ENCODE measurements around the gene ARMC8. TPM values are rescaled to one million over a fixed set of nuclear protein-coding genes. Genes with fewer than 3 reads are reported as not detected.

Gene ARMC8
- total and polyA plus RNA-seq, 2 of the 8 experiments (the other 6 are each of a cell fraction or from before 2014, with no cell fraction given): 47.3 to 58.5 TPM

- Histone ChIP-seq H3K14ac (ENCODE audit: insufficient read length) (no peak overlapping the region), H3K4me1 (replicated peaks in 1 of 4; ENCODE audit: control insufficient read depth in 3 of 4, insufficient read depth in 4 of 4, low read length in 3 of 4) (no peaks in the 10 kb centered on the region), H3K4ac (replicated peaks; ENCODE audit: insufficient read length, low read depth, low read length) (no peak overlapping the region), H3K4me2 (ENCODE audit: insufficient read depth in 1 of 2, low read depth in 2 of 2, low read length in 2 of 2) (no peak overlapping the region), H2BK12ac (ENCODE audit: low read depth, low read length) (no peak overlapping the region), H4K91ac (replicated peaks; ENCODE audit: insufficient read length, low read length) (no peak overlapping the region), H4K20me1 (replicated peaks in 1 of 2; ENCODE audit: control insufficient read depth in 1 of 2, insufficient read depth in 2 of 2, low read length in 2 of 2) (peaks cover 13 to 14% of the 10 kb centered on the region in 2 experiments), H2BK20ac (ENCODE audit: low read length) (no peak overlapping the region), H2AK5ac (ENCODE audit: low read depth, low read length) (no peak overlapping the region), H4K5ac (ENCODE audit: insufficient read length, low read depth, low read length) (no peak overlapping the region), H2BK120ac (replicated peaks; ENCODE audit: low read depth, low read length) (no peak overlapping the region), H3K79me1 (ENCODE audit: low read depth, low read length) (0 out of 2 replicates have a peak, but pooled peaks cover 4% of the 10 kb centered on the region), H2AFZ (ENCODE audit: low read length) (no peak overlapping the region), H3K9ac (replicated peaks in 1 of 4; ENCODE audit: extremely low read depth in 1 of 4, low read depth in 3 of 4, low read length in 3 of 4) (no peak overlapping the region), H3K56ac (replicated peaks; ENCODE audit: insufficient read length, low read depth, low read length) (no peak overlapping the region), H3K23me2 (ENCODE audit: low read depth, low read length) (no peaks in the 10 kb centered on the region), H2BK5ac (ENCODE audit: low read depth, low read length) (no peak overlapping the region), H2BK15ac (ENCODE audit: low read length) (no peak overlapping the region), H3K4me3 (ENCODE audit: extremely low read depth in 1 of 4, insufficient read depth in 2 of 4, low read depth in 3 of 4, low read length in 4 of 4) (no peak overlapping the region), H3K23ac (ENCODE audit: insufficient read length) (no peak overlapping the region), H3K79me2 (ENCODE audit: control insufficient read depth in 1 of 2, insufficient read depth in 2 of 2, low read length in 2 of 2) (peaks cover 0 to 90% of the 10 kb centered on the region in 2 experiments; a peak in 3 of 4 replicates), H3K36me3 (ENCODE audit: control insufficient read depth in 2 of 4, insufficient read depth in 4 of 4, low read length in 3 of 4) (peaks cover 0 to 10% (median 4%) of the 10 kb centered on the region in 4 experiments; a peak in 2 of 8 replicates), H3K9me3 (ENCODE audit: insufficient read depth in 2 of 2, low read depth in 1 of 2, low read length in 1 of 2) (no peaks in the 10 kb centered on the region), H3K18ac (ENCODE audit: extremely low read depth, low read length) (no peak overlapping the region), H4K8ac (ENCODE audit: extremely low read depth, insufficient read depth, low read length) (no peak overlapping the region), H3K27me3 (replicated peaks in 1 of 4; ENCODE audit: control insufficient read depth in 3 of 4, extremely low read depth in 1 of 4, insufficient read depth in 3 of 4, low read length in 3 of 4) (no peaks in the 10 kb centered on the region), H3K27ac (ENCODE audit: low read depth, low read length) (no peak overlapping the region)
- no peak for FAIRE-seq
- ChIA-PET POLR2A (ENCODE audit: partially characterized antibody) (no interaction called here), CTCF (ENCODE audit: partially characterized antibody) (interaction anchor here (0.7 kb wide), 1 partner anchor 15 kb away, joined by 5 read pairs; no protein-coding TSS in a partner anchor)
- no peak for DNase-seq (ENCODE audit: low read depth in 1 of 2, low spot score in 2 of 2)
- TF ChIP-seq SIRT6 (IDR thresholded peaks at IDR 0.05; ENCODE audit: low read length) (no peak), RBBP5 (IDR thresholded peaks at IDR 0.05; ENCODE audit: borderline replicate concordance, low read depth, low read length) (no peak), POLR2A (IDR thresholded peaks at IDR 0.05; ENCODE audit: control extremely low read depth in 1 of 2, low read depth in 2 of 2, low read length in 2 of 2) (no peak), EZH2 (IDR thresholded peaks at IDR 0.05; ENCODE audit: low read depth, low read length, severe bottlenecking) (no peak), NRF1 (IDR thresholded peaks at IDR 0.05; ENCODE audit: low read depth, low read length) (no peak), RXRA (IDR thresholded peaks at IDR 0.05; ENCODE audit: insufficient read depth, low read depth, low read length) (no peak), RAD21 (IDR thresholded peaks at IDR 0.05 in 1 of 2, conservative IDR thresholded peaks at IDR 0.05 in 1 of 2; ENCODE audit: low read depth in 2 of 2, low read length in 2 of 2) (no peak), BRCA1 (IDR thresholded peaks at IDR 0.05; ENCODE audit: low read depth, low read length) (no peak)
- WGBS, 2 experiments (ENCODE audit: extremely low coverage in 1 of 2, insufficient coverage in 1 of 2, insufficient read length in 1 of 2, insufficient replicate concordance in 2 of 2, low coverage in 1 of 2, low lambda C conversion rate in 2 of 2, missing lambda C conversion rate in 1 of 2): 83% methylated on average over 2 of the region's 2 CpGs; no CpG with 5 or more reads in 1 of the 2 experiments
Observed at GRCh38 chr3:138195481-138195880, 8.4 kb downstream of the ARMC8 start.

Data from H1 (cell line).